Spleen (tissue), 11 donors: ENCODE data around the gene CACNA1H. TPM values are rescaled to one million over a fixed set of nuclear protein-coding genes. Genes with fewer than 3 reads are reported as not detected.
"Not testable (repeated sequence)": the region's sequence is repeated elsewhere in the genome, so short reads cannot be mapped to it uniquely, and the experiment has no call there.

Experiments
- DNase-seq: peaks from one replicate; pipeline ENCODE4 v3.0.0-alpha.2; 2020
- H3K27ac ChIP-seq, 8 donors: fragments of 200-600 bp; sonication (generic) in 7 of 8; 1 replicate in 4 of 8; 2 replicates in 4 of 8; pipeline versions ENCODE4 v1.5.0 to v1.8.0; 2016 to 2021; ENCODE audit warnings: inconsistent platforms in 4 of 8, mild to moderate bottlenecking in 4 of 8, moderate library complexity in 1 of 8
- H3K27me3 ChIP-seq, 7 donors: fragments of 200-600 bp; sonication (generic) in 6 of 7; replicated peaks in 1 of 7; 1 replicate in 4 of 7; 2 replicates in 3 of 7; pipeline versions ENCODE4 v1.5.0 to v1.8.0; 2016 to 2021; ENCODE audit warnings: inconsistent platforms in 3 of 7, mild to moderate bottlenecking in 1 of 7
- H3K36me3 ChIP-seq, 6 donors: fragments of 200-600 bp; sonication (generic) in 5 of 6; 1 replicate in 4 of 6; 2 replicates in 2 of 6; pipeline versions ENCODE4 v1.5.0 to v1.8.0; 2016 to 2021; ENCODE audit warnings: inconsistent platforms in 2 of 6
- H3K4me1 ChIP-seq, 6 donors: fragments of 200-600 bp; sonication (generic) in 5 of 6; 1 replicate in 3 of 6; 2 replicates in 3 of 6; pipeline versions ENCODE4 v1.5.0 to v1.8.0; 2016 to 2021; ENCODE audit warnings: inconsistent platforms in 3 of 6
- H3K4me3 ChIP-seq, 8 donors: fragments of 200-600 bp; sonication (generic) in 7 of 8; 1 replicate in 4 of 8; 2 replicates in 4 of 8; pipeline versions ENCODE4 v1.5.0 to v1.8.0; 2016 to 2021; ENCODE audit warnings: inconsistent platforms in 4 of 8, mild to moderate bottlenecking in 4 of 8, moderate library complexity in 2 of 8
- H3K9me3 ChIP-seq, 8 donors: fragments of 200-600 bp; sonication (generic) in 7 of 8; 1 replicate in 4 of 8; 2 replicates in 4 of 8; pipeline versions ENCODE4 v1.5.0 to v1.8.0; 2016 to 2021; ENCODE audit warnings: inconsistent platforms in 4 of 8
- CTCF ChIP-seq, 11 experiments: fragments of 200-600 bp in 7 of 11; fragments of 450-650 bp in 4 of 11; sonication (generic) in 4 of 11; IDR thresholded peaks in 8 of 11; conservative IDR thresholded peaks in 3 of 11; 1 replicate in 7 of 11; 2 replicates in 4 of 11; pipeline versions ENCODE4 v1.4.0 to v1.8.0; 2016 to 2021; ENCODE audit warnings: antibody characterized with exemption in 11 of 11, inconsistent platforms in 4 of 11, mild to moderate bottlenecking in 1 of 11
- POLR2A ChIP-seq, 3 donors: fragments of 450-650 bp; IDR thresholded peaks; one replicate each; pipeline ENCODE4 v1.5.1; 2017; ENCODE audit warnings: antibody characterized with exemption in 3 of 3, mild to moderate bottlenecking in 1 of 3
- POLR2AphosphoS5 ChIP-seq, 3 donors: sonication (generic); formaldehyde crosslinking; IDR thresholded peaks; one replicate each; pipeline ENCODE4 v1.5.1; 2017; ENCODE audit warnings: antibody characterized with exemption in 3 of 3
- WGBS, 5 donors: extraction: QIAGEN DNeasy Blood & Tissue Kit in 3 of 5; methylation state at CpG; one replicate each; pipeline versions ENCODE4 v1.1.5 to v1.1.7; 2013 to 2018; 5-methylcytosine and 5-hydroxymethylcytosine counted together
- intact Hi-C: fragments of 100-400 bp; cut with DNase I; formaldehyde crosslinking; loops from one replicate; pipeline ENCODE4 v1.15.0; 2023; ENCODE audit warnings: low total_unique reads
- polyA plus RNA-seq, 3 donors: library from polyadenylated mRNA; stranded (reverse); fragments of 200-250 nt; gene quantifications; one replicate each; pipeline ENCODE4 v1.2.1, GENCODE V29; 2013
- total RNA-seq, 7 donors: library from RNA; depleted of rRNA in 3 of 7; stranded (reverse); fragments of >200 nt in 3 of 7; fragmentation: NEBNext Ultra II Directional in 4 of 7; extraction: Animal tissue kit (Norgen Biotek cat#: 25700) in 4 of 7; gene quantifications; one replicate each; pipeline versions ENCODE4 v1.1.0 to v1.2.1, GENCODE V29; 2016 to 2021
- donor health status: healthy with polysubstance abuse.
- donor health status: DM: no; HTN: no; CAD: no; lungs with moderate emphysema.
- donor health status: DM: no; HTN: no; CAD: no.
- donor health status: Bipolar disorder and iron deficiency.
- donor health status: healthy.
- donor health status: DM: no; HTN: no; CAD: no.
- donor health status: DM: yes; HTN: yes; CAD: no.

CACNA1H gene
- total and polyA plus RNA-seq, 10 donors = 0.33 to 2.1 (median 0.70) TPM

GRCh38 chr16:1197237-1197866, 44.4 kb downstream of the CACNA1H start:
- 67 to 89% (median 75%) methylated on average over 12 to 19 of the region's 19 CpGs for WGBS, 5 donors

GRCh38 chr16:1198194-1198593, 45.3 kb downstream of the CACNA1H start:
- intact Hi-C loops = no loop called here
- DNase-seq = no peak
- Histone ChIP-seq H3K36me3 (no peaks in the 10 kb centered on the region), H3K4me3 (no peak overlapping the region), H3K27ac (no peak overlapping the region), H3K4me1 (peaks cover 0 to 5% (median 0%) of the 10 kb centered on the region in 6 donors), H3K9me3 (no peaks in the 10 kb centered on the region), H3K27me3 (peaks cover 0 to 43% (median 7%) of the 10 kb centered on the region in 7 donors)
- 88 to 92% (median 91%) methylated on average over 12 to 18 of the region's 18 CpGs for WGBS, 5 donors
- no peak for TF ChIP-seq CTCF (IDR thresholded peaks at IDR 0.05 in 8 of 11, conservative IDR thresholded peaks at IDR 0.05 in 3 of 11)
- no peak for TF ChIP-seq POLR2A (IDR thresholded peaks at IDR 0.05)
- TF ChIP-seq POLR2AphosphoS5 (IDR thresholded peaks at IDR 0.05) = no peak

More at GRCh38 chr16:1197237-1197866, 44.4 kb downstream of the CACNA1H start:
- H3K36me3 ChIP-seq = no peaks in the 10 kb centered on the region
- no peaks in the 10 kb centered on the region for H3K9me3 ChIP-seq
- DNase-seq = no peak
- no peak for TF ChIP-seq CTCF (IDR thresholded peaks at IDR 0.05 in 8 of 11, conservative IDR thresholded peaks at IDR 0.05 in 3 of 11)
- TF ChIP-seq POLR2AphosphoS5 (IDR thresholded peaks at IDR 0.05) = no peak
- TF ChIP-seq POLR2A (IDR thresholded peaks at IDR 0.05) = no peak
- H3K27me3 ChIP-seq = peaks cover 0 to 52% (median 7%) of the 10 kb centered on the region in 7 donors
- no peak overlapping the region for H3K27ac ChIP-seq
- peaks cover 0 to 5% (median 0%) of the 10 kb centered on the region in 6 donors for H3K4me1 ChIP-seq
- intact Hi-C loops = no loop called here
- H3K4me3 ChIP-seq = no peak overlapping the region

GRCh38 chr16:1198671-1199346, 45.9 kb downstream of the CACNA1H start:
- H3K9me3 ChIP-seq, DNase-seq, intact Hi-C loops, H3K4me3 ChIP-seq, H3K4me1 ChIP-seq, H3K36me3 ChIP-seq, H3K27ac ChIP-seq: not testable (repeated sequence)
- WGBS, 5 donors = 89 to 91% (median 91%) methylated on average over 24 to 44 of the region's 44 CpGs
- H3K27me3 ChIP-seq = peaks cover 0 to 37% (median 7%) of the 10 kb centered on the region in 7 donors

- no peaks in the 10 kb centered on the region for H3K9me3 ChIP-seq
- no peak overlapping the region for H3K27ac ChIP-seq
- peaks cover 0 to 30% (median 3%) of the 10 kb centered on the region in 7 donors for H3K27me3 ChIP-seq
- 79 to 88% (median 86%) methylated on average over 8 to 15 of the region's 19 CpGs for WGBS, 5 donors
- H3K4me3 ChIP-seq = no peak overlapping the region
- intact Hi-C loops = no loop called here
- peaks cover 0 to 4% (median 0%) of the 10 kb centered on the region in 6 donors for H3K4me1 ChIP-seq
- TF ChIP-seq POLR2AphosphoS5 (IDR thresholded peaks at IDR 0.05) (no peak), CTCF (IDR thresholded peaks at IDR 0.05 in 8 of 11, conservative IDR thresholded peaks at IDR 0.05 in 3 of 11) (no peak), POLR2A (IDR thresholded peaks at IDR 0.05) (no peak)
- no peaks in the 10 kb centered on the region for H3K36me3 ChIP-seq
- no peak for DNase-seq
Observed at GRCh38 chr16:1199347-1200013, 46.6 kb downstream of the CACNA1H start.
